SK-N-MC (cell line): ENCODE data around the gene RALA.
"Not testable (repeated sequence)": the region's sequence is repeated elsewhere in the genome, so short reads cannot be mapped to it uniquely, and the experiment has no call there.

Experiments used
- DNase-seq: peaks from one replicate; pipeline ENCODE4 v3.0.0-alpha.2; 2011; ENCODE audit warnings: low read depth, low spot score
- H3K27ac ChIP-seq: fragments of 200-600 bp; sonication (generic); 2 replicates; pipeline ENCODE4 v1.5.1; 2016; ENCODE audit warnings: mixed run types
- H3K36me3 ChIP-seq: fragments of 200-600 bp; sonication (generic); 2 replicates; pipeline ENCODE4 v1.6.1; 2017; ENCODE audit warnings: antibody characterized with exemption, low read length, mixed read lengths; ENCODE audit not compliant: insufficient read depth
- H3K4me3 ChIP-seq: fragments of 200-600 bp; sonication (generic); 2 replicates; pipeline ENCODE4 v1.5.1; 2016
- H3K9ac ChIP-seq: fragments of 200-600 bp; sonication (generic); 2 replicates; pipeline ENCODE4 v1.8.0; 2017; ENCODE audit warnings: mixed run types, mixed read lengths; ENCODE audit not compliant: insufficient read length
- H3K9me3 ChIP-seq: fragments of 200-600 bp; sonication (generic); 2 replicates; pipeline ENCODE4 v1.6.1; 2017; ENCODE audit warnings: low read depth, mild to moderate bottlenecking, antibody characterized with exemption, low read length, moderate library complexity, mixed read lengths
- EZH2 ChIP-seq: fragments of 200-600 bp; sonication (generic); IDR thresholded peaks from one replicate; pipeline ENCODE4 v1.6.1; 2017; ENCODE audit warnings: antibody characterized with exemption
- FOXP2 ChIP-seq: optimal IDR thresholded peaks from 2 replicates; pipeline ENCODE3; 2011; ENCODE audit warnings: mild to moderate bottlenecking, moderate library complexity; ENCODE audit not compliant: insufficient read depth; ENCODE audit errors: extremely low read length, control extremely low read depth
- POLR2AphosphoS5 ChIP-seq: IDR thresholded peaks from 2 replicates; pipeline ENCODE4 v1.6.1; 2012; ENCODE audit warnings: mild to moderate bottlenecking, low read depth, low read length, borderline replicate concordance

The RALA gene

GRCh38 chr7:39678930-39679709, 55.7 kb downstream of the RALA start:
- Histone ChIP-seq H3K27ac (no peak overlapping the region), H3K36me3 (no peaks in the 10 kb centered on the region), H3K9me3 (no peaks in the 10 kb centered on the region), H3K9ac (no peak overlapping the region), H3K4me3 (no peak overlapping the region)
- no peak for DNase-seq
- TF ChIP-seq EZH2 (no peak), POLR2AphosphoS5 (no peak), FOXP2 (no peak)

DNA sequence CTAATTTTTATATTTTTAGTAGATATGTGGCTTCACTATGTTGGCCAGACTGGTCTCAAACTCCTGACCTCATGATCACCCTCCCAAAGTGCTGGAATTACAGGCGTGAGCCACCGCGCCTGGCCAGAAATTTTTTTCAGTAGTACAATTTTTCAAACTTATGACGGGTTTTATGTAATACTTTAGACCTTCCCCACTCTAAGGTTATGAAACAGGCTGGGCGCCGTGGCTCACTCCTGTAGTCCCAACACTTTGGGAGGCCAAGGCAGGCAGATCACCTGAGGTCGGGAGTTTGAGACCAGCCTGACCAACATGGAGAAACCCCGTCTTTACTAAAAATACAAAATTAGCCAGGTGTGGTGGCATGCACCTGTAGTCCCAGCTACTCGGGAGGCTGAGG, 56.5 kb downstream of the RALA start:
- not testable (repeated sequence) for DNase-seq, H3K4me3 ChIP-seq

GRCh38 chr7:39681887-39682441, 58.6 kb downstream of the RALA start:
- Histone ChIP-seq H3K9me3 (no peaks in the 10 kb centered on the region), H3K4me3 (no peak overlapping the region), H3K27ac (no peak overlapping the region), H3K36me3 (peaks cover 3% of the 10 kb centered on the region; the same call in 1 of the 2 replicates), H3K9ac (no peak overlapping the region)
- DNase-seq = no peak
- TF ChIP-seq FOXP2 (no peak), POLR2AphosphoS5 (no peak), EZH2 (no peak)

More for the DNA sequence above, 56.5 kb downstream of the RALA start:
- H3K36me3 ChIP-seq, H3K27ac ChIP-seq, H3K9me3 ChIP-seq, H3K9ac ChIP-seq: not testable (repeated sequence)

GRCh38 chr7:39683216-39683845, 60.0 kb downstream of the RALA start:
- Histone ChIP-seq H3K27ac (peak overlapping the region; percentile 64; the same call in 1 of the 2 replicates), H3K4me3 (peak overlapping the region; percentile 29; the same call in 1 of the 2 replicates), H3K9me3 (no peaks in the 10 kb centered on the region), H3K9ac (peak overlapping the region; percentile 12), H3K36me3 (peaks cover 11% of the 10 kb centered on the region; the same call in 1 of the 2 replicates)
- DNase-seq = no peak
- TF ChIP-seq EZH2 (no peak), FOXP2 (no peak), POLR2AphosphoS5 (no peak)

DNA sequence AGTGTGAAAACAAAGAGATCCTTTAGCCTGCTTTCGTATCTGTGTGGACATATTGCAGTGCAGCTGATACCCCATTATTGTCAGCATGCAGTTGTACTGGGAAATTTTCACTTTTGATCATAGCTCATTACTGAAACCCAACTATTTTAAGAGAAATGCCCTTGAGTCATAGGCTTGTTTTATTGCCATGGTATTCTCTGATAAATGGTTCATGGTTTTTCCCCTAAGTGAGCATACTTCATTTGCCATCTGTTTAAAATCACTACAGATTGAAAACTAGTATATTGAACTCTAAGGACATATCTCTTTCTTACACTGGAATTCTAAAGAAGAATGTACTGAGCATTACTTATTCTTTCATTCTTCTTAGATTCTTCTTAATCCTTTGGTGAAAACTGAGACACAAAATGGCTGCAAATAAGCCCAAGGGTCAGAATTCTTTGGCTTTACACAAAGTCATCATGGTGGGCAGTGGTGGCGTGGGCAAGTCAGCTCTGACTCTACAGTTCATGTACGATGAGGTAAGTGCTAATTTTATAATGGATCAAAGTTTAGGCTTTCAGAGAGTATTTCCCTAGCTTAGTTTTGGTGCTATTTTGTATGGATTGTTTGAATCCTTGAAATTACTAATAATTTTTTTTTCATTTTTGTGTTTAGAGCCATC, 63.0 kb downstream of the RALA start:
- Histone ChIP-seq H3K36me3 (peaks cover 30% of the 10 kb centered on the region), H3K9ac (no peak overlapping the region), H3K4me3 (peak overlapping the region; percentile 5; the same call in 1 of the 2 replicates), H3K9me3 (no peaks in the 10 kb centered on the region), H3K27ac (peak overlapping the region; percentile 88)
- TF ChIP-seq POLR2AphosphoS5 (no peak), FOXP2 (no peak), EZH2 (no peak)
- no peak for DNase-seq

GRCh38 chr7:39688611-39689480, 65.5 kb downstream of the RALA start:
- Histone ChIP-seq H3K27ac (no peak overlapping the region), H3K36me3 (peaks cover 45% of the 10 kb centered on the region), H3K9ac (no peak overlapping the region), H3K4me3 (no peak overlapping the region), H3K9me3 (no peaks in the 10 kb centered on the region)
- DNase-seq = no peak
- TF ChIP-seq FOXP2 (no peak), POLR2AphosphoS5 (no peak), EZH2 (no peak)

DNA sequence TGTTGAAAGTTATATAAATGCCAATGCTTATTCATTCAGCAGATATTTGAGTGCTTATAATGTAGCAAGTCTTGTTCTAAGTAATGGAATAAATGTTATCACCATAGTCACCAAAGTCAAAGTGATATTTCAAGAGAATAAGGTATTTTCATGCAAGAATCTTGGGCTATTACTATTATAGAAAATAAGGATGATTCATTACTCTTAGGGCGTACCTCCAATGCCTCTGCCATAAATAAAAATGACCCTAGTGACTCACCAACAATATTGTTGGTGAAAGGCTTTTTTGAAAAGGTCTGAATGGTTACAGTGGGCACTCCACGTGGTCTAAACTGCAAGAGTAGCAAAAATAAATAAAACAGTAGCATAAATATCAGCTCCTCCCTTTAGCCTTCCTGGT, 68.4 kb downstream of the RALA start:
- no peak for DNase-seq
- Histone ChIP-seq H3K4me3 (no peak overlapping the region), H3K9ac (no peak overlapping the region), H3K36me3 (peaks cover 47% of the 10 kb centered on the region), H3K27ac (no peak overlapping the region), H3K9me3 (no peaks in the 10 kb centered on the region)
- TF ChIP-seq FOXP2 (no peak), POLR2AphosphoS5 (no peak), EZH2 (no peak)

DNA sequence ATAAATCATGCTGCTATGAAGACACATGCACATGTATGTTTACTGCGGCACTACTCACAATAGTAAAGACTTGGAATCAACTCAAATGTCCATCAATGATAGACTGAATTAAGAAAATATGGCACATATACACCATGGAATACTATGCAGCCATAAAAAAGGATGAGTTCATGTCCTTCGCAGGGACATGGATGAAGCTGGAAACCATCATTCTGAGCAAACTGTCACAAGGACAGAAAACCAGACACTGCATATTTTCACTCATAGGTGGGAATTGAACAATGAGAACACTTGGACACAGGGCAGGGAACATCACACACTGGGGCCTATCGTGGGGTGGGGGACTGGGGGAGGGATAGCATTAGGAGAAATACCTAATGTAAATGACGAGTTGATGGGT, 69.7 kb downstream of the RALA start:
- peaks cover 50% of the 10 kb centered on the region for H3K36me3 ChIP-seq
- DNase-seq, H3K4me3 ChIP-seq, H3K27ac ChIP-seq, H3K9ac ChIP-seq, H3K9me3 ChIP-seq: not testable (repeated sequence)
